GM21786 (cell line): ENCODE results near the gene MAPKAP1.

ENCODE experiments used
- ATAC-seq: cut with Tn5 transposase; IDR thresholded peaks from one replicate; pipeline ENCODE4 v1.9.1; 2021; ENCODE audit not compliant: unreplicated experiment

The MAPKAP1 gene

GRCh38 chr9:125492719-125493118 is 214.3 kb downstream of the MAPKAP1 start:
- no peak for ATAC-seq

GRCh38 chr9:125487842-125488241 is 219.2 kb downstream of the MAPKAP1 start:
- no peak for ATAC-seq

- no peak for ATAC-seq
Measured at GRCh38 chr9:125486576-125486975, 220.4 kb downstream of the MAPKAP1 start.

- ATAC-seq, result no peak
Measured at GRCh38 chr9:125486152-125486508, 220.9 kb downstream of the MAPKAP1 start.

- no peak for ATAC-seq
Measured at GRCh38 chr9:125485471-125486151, 221.4 kb downstream of the MAPKAP1 start.

- ATAC-seq, result no peak
Measured at GRCh38 chr9:125484350-125485282, 222.4 kb downstream of the MAPKAP1 start.

- ATAC-seq, result no peak
Measured at GRCh38 chr9:125483697-125484096, 223.3 kb downstream of the MAPKAP1 start.

- no peak for ATAC-seq
Measured at GRCh38 chr9:125479846-125480615, 227.0 kb downstream of the MAPKAP1 start.

- ATAC-seq, result no peak
Measured at GRCh38 chr9:125477089-125477544, 229.9 kb downstream of the MAPKAP1 start.

GRCh38 chr9:125476645-125477044 is 230.4 kb downstream of the MAPKAP1 start:
- ATAC-seq, result no peak

GRCh38 chr9:125475385-125475784 is 231.6 kb downstream of the MAPKAP1 start:
- no peak for ATAC-seq

- no peak for ATAC-seq
Measured at GRCh38 chr9:125472926-125473701, 233.9 kb downstream of the MAPKAP1 start.

GRCh38 chr9:125472562-125472925 is 234.5 kb downstream of the MAPKAP1 start:
- no peak for ATAC-seq

- no peak for ATAC-seq
Measured at GRCh38 chr9:125470767-125471580, 236.0 kb downstream of the MAPKAP1 start.

GRCh38 chr9:125470189-125470588 is 236.8 kb downstream of the MAPKAP1 start:
- no peak for ATAC-seq

GRCh38 chr9:125468646-125469045 is 238.4 kb downstream of the MAPKAP1 start:
- no peak for ATAC-seq

- ATAC-seq, result no peak
Measured at GRCh38 chr9:125467116-125467740, 239.8 kb downstream of the MAPKAP1 start.

GRCh38 chr9:125466411-125466810 is 240.6 kb downstream of the MAPKAP1 start:
- ATAC-seq, result no peak

GRCh38 chr9:125464591-125465385 is 242.2 kb downstream of the MAPKAP1 start:
- no peak for ATAC-seq
